C4-2B (cell line): ENCODE data around the gene RIPOR2.
"Not testable (repeated sequence)": the region's sequence is repeated elsewhere in the genome, so short reads cannot be mapped to it uniquely, and the experiment has no call there.

ENCODE experiments used
- H3K27ac ChIP-seq: fragments of 450-650 bp; 2 replicates; pipeline ENCODE4 v1.5.1; 2017
- ZFX ChIP-seq: fragments of 450-650 bp; IDR thresholded peaks from 2 replicates; pipeline ENCODE4 v1.6.1; 2017
- TF ChIP-seq, protein P1 (sequence below): fragments of 450-650 bp; conservative IDR thresholded peaks from 2 replicates; pipeline ENCODE4 v1.5.1; 2017; ENCODE audit warnings: mild to moderate bottlenecking

The RIPOR2 gene

GRCh38 chr6:24951811-24952299 is 16.1 kb upstream of the RIPOR2 start:
- TF ChIP-seq, protein P1, sequence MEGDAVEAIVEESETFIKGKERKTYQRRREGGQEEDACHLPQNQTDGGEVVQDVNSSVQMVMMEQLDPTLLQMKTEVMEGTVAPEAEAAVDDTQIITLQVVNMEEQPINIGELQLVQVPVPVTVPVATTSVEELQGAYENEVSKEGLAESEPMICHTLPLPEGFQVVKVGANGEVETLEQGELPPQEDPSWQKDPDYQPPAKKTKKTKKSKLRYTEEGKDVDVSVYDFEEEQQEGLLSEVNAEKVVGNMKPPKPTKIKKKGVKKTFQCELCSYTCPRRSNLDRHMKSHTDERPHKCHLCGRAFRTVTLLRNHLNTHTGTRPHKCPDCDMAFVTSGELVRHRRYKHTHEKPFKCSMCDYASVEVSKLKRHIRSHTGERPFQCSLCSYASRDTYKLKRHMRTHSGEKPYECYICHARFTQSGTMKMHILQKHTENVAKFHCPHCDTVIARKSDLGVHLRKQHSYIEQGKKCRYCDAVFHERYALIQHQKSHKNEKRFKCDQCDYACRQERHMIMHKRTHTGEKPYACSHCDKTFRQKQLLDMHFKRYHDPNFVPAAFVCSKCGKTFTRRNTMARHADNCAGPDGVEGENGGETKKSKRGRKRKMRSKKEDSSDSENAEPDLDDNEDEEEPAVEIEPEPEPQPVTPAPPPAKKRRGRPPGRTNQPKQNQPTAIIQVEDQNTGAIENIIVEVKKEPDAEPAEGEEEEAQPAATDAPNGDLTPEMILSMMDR: no peak
- TF ChIP-seq ZFX: no peak
- H3K27ac ChIP-seq: no peak overlapping the region

DNA sequence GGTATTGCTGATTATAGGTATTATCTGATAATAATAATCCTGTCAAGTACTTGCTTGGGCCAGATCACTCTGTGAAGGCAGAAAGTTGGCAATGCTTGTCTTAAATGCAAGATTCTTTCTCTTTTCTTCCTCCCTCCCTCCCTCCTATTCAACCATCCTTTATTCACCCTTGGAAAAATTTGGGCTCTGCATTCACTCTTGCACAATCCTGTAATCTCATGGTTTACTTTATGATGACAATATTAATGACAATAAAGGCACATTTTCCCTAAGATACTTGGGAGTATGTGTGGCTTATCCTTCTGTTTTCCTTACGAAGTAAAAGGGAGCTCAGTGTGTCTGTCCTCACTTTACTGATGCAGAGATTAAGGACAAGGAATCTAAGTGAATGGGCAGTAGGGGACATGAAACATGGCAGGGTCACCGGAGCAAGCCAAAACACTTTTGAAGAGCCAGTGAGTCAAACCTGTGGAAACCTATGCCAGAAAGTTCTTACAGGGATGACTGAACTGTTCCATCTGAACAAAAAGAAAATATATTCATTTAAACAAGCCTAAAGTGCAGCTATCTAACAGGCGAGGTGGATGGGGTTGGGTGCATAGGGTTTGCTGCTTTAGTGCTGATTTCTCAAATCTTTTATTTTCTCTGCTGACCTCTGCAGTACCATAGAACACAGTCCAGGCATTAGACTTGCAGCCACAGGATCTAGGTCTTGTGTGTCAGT is 14.6 kb upstream of the RIPOR2 start:
- TF ChIP-seq, protein P1: no peak
- no peak for TF ChIP-seq ZFX
- H3K27ac ChIP-seq: no peak overlapping the region

GRCh38 chr6:24949020-24949569 is 13.3 kb upstream of the RIPOR2 start:
- TF ChIP-seq ZFX: no peak
- TF ChIP-seq, protein P1: no peak
- H3K27ac ChIP-seq: no peak overlapping the region

DNA sequence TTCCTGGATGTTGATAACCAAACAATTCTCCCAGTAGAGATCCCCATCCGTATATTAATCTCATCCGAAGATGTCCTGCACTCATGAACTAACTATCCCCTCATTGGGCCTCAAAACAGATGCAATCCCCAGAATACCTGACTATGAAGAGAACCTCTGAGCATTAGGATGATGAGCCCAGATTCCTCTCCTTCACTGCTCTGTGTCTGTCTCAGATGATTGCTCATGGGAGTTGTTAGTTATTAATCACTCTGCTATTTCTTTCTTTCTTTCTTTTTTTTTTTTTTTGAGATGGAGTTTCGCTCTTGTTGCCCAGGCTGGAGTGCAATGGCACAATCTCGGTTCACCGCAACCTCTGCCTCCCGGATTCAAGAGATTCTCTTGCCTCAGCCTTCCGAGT is 12.5 kb upstream of the RIPOR2 start:
- H3K27ac ChIP-seq: not testable (repeated sequence)

DNA sequence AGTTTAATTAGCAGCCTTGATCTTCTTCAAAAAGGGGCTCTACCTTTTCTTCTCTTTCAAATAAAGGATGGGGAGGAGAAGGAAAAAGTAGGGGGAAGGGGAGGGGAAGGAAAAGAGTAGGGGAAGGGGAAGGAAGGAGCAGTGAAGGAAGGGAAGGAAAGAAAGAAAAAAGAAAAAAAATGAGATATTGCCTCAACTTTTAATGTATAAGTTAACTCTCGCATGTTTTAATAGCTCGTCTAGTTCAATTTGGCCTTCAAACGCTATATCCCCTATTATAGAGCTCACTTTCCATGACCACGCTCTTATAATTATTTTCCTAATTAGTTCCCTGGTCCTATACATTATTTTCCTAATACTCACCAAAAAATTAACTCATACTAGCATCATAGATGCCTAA is 11.9 kb upstream of the RIPOR2 start:
- TF ChIP-seq, protein P1: no peak
- no peak for TF ChIP-seq ZFX

GRCh38 chr6:24945054-24945453 is 9.3 kb upstream of the RIPOR2 start:
- H3K27ac ChIP-seq: no peak overlapping the region
- TF ChIP-seq ZFX: no peak
- TF ChIP-seq, protein P1: no peak

More for the DNA sequence above, 11.9 kb upstream of the RIPOR2 start:
- no peak overlapping the region for H3K27ac ChIP-seq

DNA sequence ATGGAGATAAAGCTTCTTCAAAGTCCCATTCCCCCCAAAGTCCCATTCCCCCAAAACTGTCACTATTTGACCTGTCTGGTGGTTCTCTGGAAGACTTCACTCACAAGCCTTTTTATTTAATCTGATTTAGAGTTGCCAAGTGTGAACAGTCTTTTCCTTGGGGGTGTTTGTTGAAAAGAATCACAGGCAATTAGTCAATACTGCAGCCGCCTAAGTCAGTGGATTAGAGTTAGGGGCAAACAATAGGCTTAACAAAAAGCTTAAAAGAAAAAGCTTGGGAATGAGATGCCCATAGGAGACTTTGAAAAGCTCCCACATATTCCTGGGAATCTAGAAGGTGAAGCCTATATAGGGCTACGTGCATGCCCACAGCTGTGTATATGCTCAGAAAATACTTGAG is 8.0 kb upstream of the RIPOR2 start:
- no peak overlapping the region for H3K27ac ChIP-seq
- TF ChIP-seq ZFX: no peak
- TF ChIP-seq, protein P1: no peak
